Erythroblast (primary cell): ENCODE results near the gene TMPRSS11F.

Experiments
- GATA1 ChIP-seq: IDR thresholded peaks from 2 replicates; pipeline ENCODE4 v1.6.1; 2011; ENCODE audit warnings: low read depth, mild to moderate bottlenecking, control low read depth, low read length, moderate library complexity
- POLR2A ChIP-seq: IDR thresholded peaks from 2 replicates; pipeline ENCODE4 v1.6.1; 2011; ENCODE audit warnings: mild to moderate bottlenecking, low read length

DNA sequence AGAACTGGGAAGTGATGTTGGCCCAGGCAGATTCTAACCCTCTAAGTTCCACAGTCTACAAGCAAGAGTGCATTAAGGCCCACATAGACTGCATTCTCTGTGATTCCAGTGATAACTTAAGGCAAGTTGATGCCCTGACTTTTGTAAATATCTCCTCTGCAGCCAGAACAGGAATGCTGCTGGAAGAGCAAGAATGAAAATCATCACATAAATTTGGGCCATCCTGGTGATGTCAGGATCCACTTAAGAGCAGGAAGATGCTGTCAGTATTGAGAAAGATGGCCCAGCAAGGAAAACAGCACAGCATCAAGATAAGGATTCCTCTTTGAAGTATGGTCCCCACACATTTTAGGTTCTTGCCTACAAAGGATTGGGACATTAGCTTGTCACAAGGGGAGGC is 52.4 kb downstream of the TMPRSS11F start:
- TF ChIP-seq POLR2A: no peak
- TF ChIP-seq GATA1: no peak
